Right cardiac atrium (tissue), 5 donors: ENCODE results near the gene RBP3. TPM values are rescaled to one million over a fixed set of nuclear protein-coding genes. Genes with fewer than 3 reads are reported as not detected.

ENCODE experiments used
- ATAC-seq, 2 donors: fragments of 200-7000 bp; cut with Tn5 transposase; one replicate each; pipeline versions ENCODE4 v1.8.0 to v1.9.1; 2020; ENCODE audit warnings: moderate library complexity in 2 of 2, mild to moderate bottlenecking in 1 of 2
- DNase-seq, 3 donors: peaks; one replicate each; pipeline ENCODE4 v3.0.0-alpha.2; 2020
- H3K27ac ChIP-seq: one replicate; pipeline ENCODE4 v1.5.1; 2013; ENCODE audit warnings: mild to moderate bottlenecking, low read length, control low read depth, moderate library complexity
- H3K27me3 ChIP-seq: one replicate; pipeline ENCODE4 v1.6.1; 2013; ENCODE audit not compliant: control insufficient read depth, insufficient read depth
- H3K4me1 ChIP-seq: one replicate; pipeline ENCODE4 v1.6.1; 2013; ENCODE audit warnings: low read length; ENCODE audit not compliant: control insufficient read depth, insufficient read depth
- H3K4me3 ChIP-seq: one replicate; pipeline ENCODE4 v1.5.1; 2013; ENCODE audit warnings: low read length, control low read depth
- H3K9me3 ChIP-seq: one replicate; pipeline ENCODE4 v1.6.1; 2013; ENCODE audit warnings: low read length; ENCODE audit not compliant: control insufficient read depth
- WGBS: extraction: QIAGEN DNeasy Blood & Tissue Kit; methylation state at CpG from one replicate; pipeline ENCODE4 v1.1.7; 2013; 5-methylcytosine and 5-hydroxymethylcytosine counted together
- intact Hi-C, 4 donors: fragments of 100-400 bp; cut with DNase I; formaldehyde crosslinking; loops; one replicate each; pipeline versions ENCODE4 v1.11.0 to v1.14.0; 2022 to 2023
- polyA plus RNA-seq: library from polyadenylated mRNA; stranded (reverse); fragments of 200-250 nt; gene quantifications from one replicate; pipeline ENCODE4 v1.2.3, GENCODE V29; 2013
- total RNA-seq, 4 donors: library from RNA; stranded (reverse); fragmentation: NEBNext Ultra II Directional; extraction: Animal tissue kit (Norgen Biotek cat#: 25700); gene quantifications; one replicate each; pipeline ENCODE4 v1.2.1, GENCODE V29; 2021
- donor health status: healthy with polysubstance abuse.
- donor health status: DM: no; HTN: yes; CAD: no.
- donor health status: DM: no; HTN: no; CAD: no.
- donor health status: DM: no; HTN: yes; CAD: no; lungs with severe emphysema.
- donor health status: DM: yes; HTN: yes; CAD: no.

RBP3 gene
- total and polyA plus RNA-seq, 5 donors: not detected

- WGBS: 72% methylated on average over 11 of the region's 11 CpGs
- DNase-seq: no peak
- no peak for ATAC-seq
- no peak overlapping the region for H3K27ac ChIP-seq
- intact Hi-C loops: no loop called here
- H3K27me3 ChIP-seq: no peaks in the 10 kb centered on the region
- no peaks in the 10 kb centered on the region for H3K4me1 ChIP-seq
- no peak overlapping the region for H3K4me3 ChIP-seq
- no peaks in the 10 kb centered on the region for H3K9me3 ChIP-seq
These were observed 19.5 kb downstream of the RBP3 start for GRCh38 chr10:47367646-47368045.

DNA sequence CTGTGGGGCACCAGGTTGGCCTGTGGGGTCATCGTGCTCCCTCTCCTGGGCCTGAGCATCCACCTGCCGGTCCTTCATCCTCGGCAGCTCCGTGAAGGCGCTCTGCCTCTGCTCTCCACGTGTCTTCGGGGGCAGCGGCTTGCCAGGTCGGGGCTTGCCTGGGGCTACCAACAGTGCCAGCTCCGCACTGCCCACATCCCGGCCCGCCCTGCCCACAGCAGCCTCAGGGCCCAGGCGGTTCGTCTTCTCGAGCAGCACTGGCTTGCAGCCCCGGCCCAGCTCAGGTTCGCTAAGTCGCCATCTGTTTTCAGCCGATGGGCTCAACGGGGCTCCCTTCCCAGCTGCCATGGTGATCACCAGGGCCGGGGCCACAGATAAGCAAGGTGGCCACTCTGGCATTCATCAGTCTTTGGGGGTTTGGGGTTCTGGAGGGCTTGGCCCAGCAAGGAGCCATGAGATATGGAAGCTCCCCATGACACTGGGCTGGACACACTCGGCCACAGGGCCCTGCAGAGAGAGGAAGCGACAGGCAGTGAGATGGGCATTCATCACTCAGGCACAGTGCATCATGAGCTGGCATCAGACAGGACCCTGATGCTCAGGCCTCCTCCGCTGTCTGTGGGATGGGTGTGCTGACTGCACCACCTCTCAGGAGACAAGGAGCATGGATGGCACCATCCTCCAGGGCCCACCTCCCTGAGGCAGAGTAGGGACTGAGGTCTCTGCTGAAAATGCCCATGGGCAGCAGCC is 20.4 kb downstream of the RBP3 start:
- 92% methylated on average over 24 of the region's 24 CpGs for WGBS
- Histone ChIP-seq H3K4me3 (no peak overlapping the region), H3K9me3 (no peaks in the 10 kb centered on the region), H3K4me1 (no peaks in the 10 kb centered on the region), H3K27ac (no peak overlapping the region), H3K27me3 (no peaks in the 10 kb centered on the region)
- intact Hi-C loops: no loop called here
- DNase-seq: no peak
- no peak for ATAC-seq

- intact Hi-C loops: no loop called here
- no peaks in the 10 kb centered on the region for H3K4me1 ChIP-seq
- WGBS: 72% methylated on average over 9 of the region's 9 CpGs
- H3K4me3 ChIP-seq: no peak overlapping the region
- no peaks in the 10 kb centered on the region for H3K9me3 ChIP-seq
- no peak overlapping the region for H3K27ac ChIP-seq
- H3K27me3 ChIP-seq: no peaks in the 10 kb centered on the region
- ATAC-seq: no peak
- DNase-seq: no peak
These were observed 21.2 kb downstream of the RBP3 start for GRCh38 chr10:47369251-47369894.

DNA sequence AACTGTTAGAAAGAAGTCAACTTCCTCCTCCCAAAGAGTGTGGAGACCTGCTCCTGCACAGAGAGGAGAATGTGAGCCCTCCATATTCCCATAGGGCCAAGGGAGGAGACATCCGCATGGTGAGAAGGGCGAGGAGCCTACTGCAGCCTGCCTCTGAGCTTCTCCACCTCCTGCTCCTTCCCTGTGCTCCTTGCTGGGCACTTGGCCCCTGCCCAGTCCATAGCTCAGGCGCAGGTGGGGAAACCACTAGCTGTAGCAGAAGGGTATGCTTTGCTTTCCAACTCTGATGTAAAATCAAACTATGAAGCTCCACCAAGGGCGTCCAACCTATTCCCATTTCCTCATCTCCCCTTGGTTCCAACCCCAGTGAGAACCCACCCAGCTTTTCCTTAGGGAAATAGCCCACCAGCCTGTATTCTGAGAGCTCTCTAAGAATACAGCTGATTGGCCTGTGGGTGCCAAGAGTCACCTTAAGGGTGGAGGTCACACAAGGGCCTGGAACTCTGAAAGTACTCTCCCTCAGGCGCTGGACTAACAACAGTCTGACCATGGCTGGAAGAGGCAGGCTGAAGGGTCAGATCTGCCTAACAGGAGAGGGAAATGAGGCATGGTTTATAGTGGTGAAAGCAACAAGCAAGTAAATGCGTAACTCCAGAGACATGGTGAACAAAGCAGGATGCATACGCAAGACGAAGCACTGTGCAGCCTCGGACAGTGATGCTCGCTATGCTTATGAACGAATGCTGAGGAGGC is 22.0 kb downstream of the RBP3 start:
- intact Hi-C loops: no loop called here
- DNase-seq (no peak), ATAC-seq (no peak)
- H3K4me3 ChIP-seq: no peak overlapping the region
- H3K27ac ChIP-seq: no peak overlapping the region
- H3K4me1 ChIP-seq: no peaks in the 10 kb centered on the region
- 95% methylated on average over 11 of the region's 11 CpGs for WGBS
- H3K9me3 ChIP-seq: no peaks in the 10 kb centered on the region
- H3K27me3 ChIP-seq: no peaks in the 10 kb centered on the region

DNA sequence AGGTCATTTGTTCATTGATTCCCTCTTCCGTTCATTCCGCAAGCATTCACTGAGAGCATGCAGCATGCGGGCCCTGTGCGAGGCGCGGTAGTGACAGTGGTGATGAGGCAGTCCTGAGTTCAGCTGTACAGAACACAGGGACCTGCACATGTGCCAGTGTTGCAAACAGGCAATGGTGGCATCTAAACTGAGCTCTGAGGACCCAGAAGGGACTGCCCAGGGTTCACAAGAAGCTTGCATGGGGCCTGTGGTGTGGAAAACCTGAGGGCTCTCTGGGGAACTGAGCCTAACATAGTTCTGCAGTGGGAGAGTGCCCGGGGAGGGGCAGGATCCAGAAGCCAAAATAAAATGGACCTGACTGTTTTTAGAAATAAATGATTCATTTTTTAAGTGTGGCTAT is 22.7 kb downstream of the RBP3 start:
- H3K4me1 ChIP-seq: no peaks in the 10 kb centered on the region
- ATAC-seq (no peak), DNase-seq (no peak)
- intact Hi-C loops: no loop called here
- WGBS: 93% methylated on average over 7 of the region's 7 CpGs
- no peaks in the 10 kb centered on the region for H3K27me3 ChIP-seq
- no peak overlapping the region for H3K4me3 ChIP-seq
- H3K27ac ChIP-seq: no peak overlapping the region
- H3K9me3 ChIP-seq: no peaks in the 10 kb centered on the region

DNA sequence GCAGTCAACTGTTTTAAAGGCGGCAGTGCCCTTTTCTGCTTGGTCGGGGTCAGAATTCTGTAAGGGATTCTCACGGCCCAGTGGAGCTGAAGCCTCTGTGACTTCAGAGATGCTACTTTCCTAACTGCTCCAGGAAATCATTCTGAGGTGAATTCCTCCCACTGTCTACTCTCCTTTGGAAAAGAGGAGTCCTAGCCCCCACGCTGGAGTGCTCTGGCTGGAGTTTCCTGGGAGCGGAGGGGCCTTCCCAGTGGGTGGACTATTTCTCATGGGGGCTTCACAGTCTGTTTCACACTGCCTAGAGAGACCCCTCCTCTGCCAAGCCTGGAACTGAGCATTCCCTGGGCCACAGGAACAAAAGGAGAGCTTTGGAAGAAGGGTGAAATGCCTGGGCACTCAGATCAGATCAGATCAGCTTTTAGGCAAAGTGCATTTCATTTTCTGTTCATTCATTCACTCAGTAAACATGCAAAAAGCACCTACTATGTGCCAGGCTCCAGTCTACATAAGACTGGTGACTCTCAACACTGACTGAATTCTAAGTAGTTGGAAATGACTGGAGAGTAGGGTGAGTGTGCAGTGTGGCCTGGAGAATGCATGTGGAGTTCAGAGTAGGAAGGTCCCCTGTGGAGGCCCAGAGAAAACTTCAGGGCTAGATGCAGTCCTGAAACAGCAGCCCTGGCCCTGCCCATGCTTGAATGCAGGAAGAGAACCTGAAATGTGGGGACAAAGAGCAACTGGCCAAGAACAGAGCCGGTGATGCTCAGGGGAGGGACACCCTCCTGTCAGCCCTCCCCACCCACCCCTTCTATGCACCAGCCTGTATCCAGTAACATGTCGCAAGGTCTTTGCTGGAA is 23.7 kb downstream of the RBP3 start:
- Histone ChIP-seq H3K9me3 (no peaks in the 10 kb centered on the region), H3K27me3 (no peaks in the 10 kb centered on the region), H3K27ac (no peak overlapping the region), H3K4me1 (no peaks in the 10 kb centered on the region), H3K4me3 (no peak overlapping the region)
- intact Hi-C loops: no loop called here
- DNase-seq (no peak), ATAC-seq (no peak)
- WGBS: 80% methylated on average over 7 of the region's 7 CpGs

DNA sequence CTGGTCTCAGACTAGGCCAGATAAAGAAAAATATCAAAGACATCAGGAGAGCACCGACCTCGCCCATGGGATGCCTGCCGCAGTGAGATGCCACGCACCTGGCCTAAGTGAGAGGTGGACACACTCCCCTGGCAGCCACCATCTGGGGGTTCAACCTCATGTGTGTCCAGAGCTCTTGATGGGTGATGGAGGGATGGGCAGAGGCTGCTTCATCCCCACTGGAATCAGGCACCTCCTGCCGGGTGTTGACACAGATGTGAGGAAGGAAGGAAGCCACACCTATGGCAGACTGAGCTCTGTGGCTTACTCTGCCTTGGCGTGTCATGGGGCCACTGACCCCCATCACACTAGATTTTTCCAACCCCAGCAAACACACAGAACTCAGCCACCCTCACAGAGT is 24.6 kb downstream of the RBP3 start:
- 74% methylated on average over 6 of the region's 6 CpGs for WGBS
- Histone ChIP-seq H3K27ac (no peak overlapping the region), H3K4me1 (no peaks in the 10 kb centered on the region), H3K9me3 (no peaks in the 10 kb centered on the region), H3K27me3 (no peaks in the 10 kb centered on the region), H3K4me3 (no peak overlapping the region)
- ATAC-seq (peak in 1 of 2 donors; percentile 12), DNase-seq (no peak)
- intact Hi-C loops: no loop called here

- no peak for DNase-seq
- ATAC-seq: no peak
- H3K4me1 ChIP-seq: no peaks in the 10 kb centered on the region
- H3K4me3 ChIP-seq: no peak overlapping the region
- 54% methylated on average over 12 of the region's 12 CpGs for WGBS
- H3K27me3 ChIP-seq: no peaks in the 10 kb centered on the region
- H3K27ac ChIP-seq: no peak overlapping the region
- intact Hi-C loops: no loop called here
- H3K9me3 ChIP-seq: no peaks in the 10 kb centered on the region
These were observed 26.7 kb downstream of the RBP3 start for GRCh38 chr10:47374611-47375536.

GRCh38 chr10:47376522-47377220 is 28.5 kb downstream of the RBP3 start:
- ATAC-seq (no peak), DNase-seq (no peak)
- no peaks in the 10 kb centered on the region for H3K27me3 ChIP-seq

DNA sequence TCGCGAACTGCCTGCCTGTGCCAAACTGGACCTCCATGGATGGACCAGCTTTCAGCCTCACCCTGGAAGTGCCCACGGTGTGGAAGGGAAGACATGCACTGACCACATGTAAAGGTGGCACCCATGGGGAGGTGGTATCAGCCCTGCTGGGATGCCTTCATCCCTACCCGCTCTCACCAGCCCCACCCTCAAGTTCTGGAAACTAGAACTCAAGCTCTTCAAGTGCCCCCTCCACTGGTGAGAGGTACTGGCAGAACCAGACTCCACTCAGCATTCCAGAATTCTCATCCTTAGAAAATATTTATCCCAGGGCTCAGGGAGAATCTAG is 30.0 kb downstream of the RBP3 start:
- ATAC-seq: no peak
- no peaks in the 10 kb centered on the region for H3K27me3 ChIP-seq
- no peak for DNase-seq
- no peaks in the 10 kb centered on the region for H3K9me3 ChIP-seq
- H3K27ac ChIP-seq: no peak overlapping the region
- intact Hi-C loops: no loop called here
- 89% methylated on average over 4 of the region's 4 CpGs for WGBS
- H3K4me1 ChIP-seq: no peaks in the 10 kb centered on the region
- H3K4me3 ChIP-seq: no peak overlapping the region

More at GRCh38 chr10:47376522-47377220, 28.5 kb downstream of the RBP3 start:
- H3K4me3 ChIP-seq: no peak overlapping the region
- H3K27ac ChIP-seq: no peak overlapping the region
- intact Hi-C loops: no loop called here
- no peaks in the 10 kb centered on the region for H3K9me3 ChIP-seq
- 74% methylated on average over 10 of the region's 10 CpGs for WGBS
- no peaks in the 10 kb centered on the region for H3K4me1 ChIP-seq
